GM12891 (cell line): ENCODE results near the gene USP11.

Experiments
- PAX5 ChIP-seq: IDR thresholded peaks from 2 replicates; pipeline ENCODE4 v1.6.1; 2011; ENCODE audit warnings: low read length, moderate library complexity, mild to moderate bottlenecking; ENCODE audit not compliant: insufficient read depth, severe bottlenecking
- POLR2A ChIP-seq: IDR thresholded peaks from 2 replicates; pipeline ENCODE4 v1.6.1; 2011; ENCODE audit warnings: low read depth, low read length, control low read depth
- POLR2AphosphoS5 ChIP-seq: IDR thresholded peaks from 2 replicates; pipeline ENCODE4 v1.6.1; 2011; ENCODE audit warnings: low read depth, low read length, control low read depth
- POU2F2 ChIP-seq: IDR thresholded peaks from 2 replicates; pipeline ENCODE4 v1.6.1; 2011; ENCODE audit warnings: low read depth, mild to moderate bottlenecking, control low read depth, low read length, moderate library complexity
- SPI1 ChIP-seq: IDR thresholded peaks from 2 replicates; pipeline ENCODE4 v1.6.1; 2011; ENCODE audit warnings: low read depth, low read length, control low read depth
- TAF1 ChIP-seq: IDR thresholded peaks from 2 replicates; pipeline ENCODE4 v1.6.1; 2011; ENCODE audit warnings: low read depth, low read length, control low read depth

- TF ChIP-seq POLR2A (no peak), POU2F2 (no peak), TAF1 (no peak), POLR2AphosphoS5 (no peak), PAX5 (no peak), SPI1 (no peak)
Measured at GRCh38 chrX:47208108-47208507, 24.7 kb upstream of the USP11 start.
